Measurements from ENCODE around the gene PRL. TPM values are rescaled to one million over a fixed set of nuclear protein-coding genes. Genes with fewer than 3 reads are reported as not detected.
A peak's percentile ranks its signal among the peaks of the same experiment; 100 is the strongest.

PRL gene
- total and polyA plus RNA-seq, 9 donors = 0.07 to 1.6 (median 0.30) TPM; not detected in 1

GRCh38 chr6:22253955-22254655 is 42.7 kb downstream of the PRL start:
- Histone ChIP-seq H3K27ac (ENCODE audit: low read length) (no peak overlapping the region), H3K27me3 (ENCODE audit: control insufficient read depth, insufficient read depth, low read length) (no peaks in the 10 kb centered on the region), H3K36me3 (ENCODE audit: control insufficient read depth, insufficient read depth, low read length) (no peaks in the 10 kb centered on the region), H3K4me3 (ENCODE audit: low read length) (no peak overlapping the region), H3K9me3 (replicated peaks; ENCODE audit: control insufficient read depth, low read depth, low read length) (peaks cover 3% of the 10 kb centered on the region), H3K4me1 (ENCODE audit: control insufficient read depth, insufficient read depth, low read length) (peaks cover 2% of the 10 kb centered on the region)
- DNase-seq = no peak
- WGBS (ENCODE audit: insufficient coverage) = no CpG with 5 or more reads among the region's 1 CpG

- Histone ChIP-seq H3K27ac (ENCODE audit: low read length) (no peak overlapping the region), H3K36me3 (ENCODE audit: control insufficient read depth, insufficient read depth, low read length) (no peaks in the 10 kb centered on the region), H3K27me3 (ENCODE audit: control insufficient read depth, insufficient read depth, low read length) (no peaks in the 10 kb centered on the region), H3K9me3 (replicated peaks; ENCODE audit: control insufficient read depth, low read depth, low read length) (no peaks in the 10 kb centered on the region), H3K4me3 (ENCODE audit: low read length) (no peak overlapping the region), H3K4me1 (ENCODE audit: control insufficient read depth, insufficient read depth, low read length) (peaks cover 2% of the 10 kb centered on the region)
- WGBS (ENCODE audit: insufficient coverage) = no CpG with 5 or more reads among the region's 2 CpGs
- peak; percentile 35 for DNase-seq
Measured at GRCh38 chr6:22251348-22251747, 45.5 kb downstream of the PRL start.

GRCh38 chr6:22250486-22250885 is 46.4 kb downstream of the PRL start:
- Histone ChIP-seq H3K27me3 (ENCODE audit: control insufficient read depth, insufficient read depth, low read length) (no peaks in the 10 kb centered on the region), H3K36me3 (ENCODE audit: control insufficient read depth, insufficient read depth, low read length) (no peaks in the 10 kb centered on the region), H3K9me3 (replicated peaks; ENCODE audit: control insufficient read depth, low read depth, low read length) (no peaks in the 10 kb centered on the region), H3K27ac (ENCODE audit: low read length) (peak overlapping the region; percentile 49), H3K4me1 (ENCODE audit: control insufficient read depth, insufficient read depth, low read length) (peaks cover 2% of the 10 kb centered on the region), H3K4me3 (ENCODE audit: low read length) (no peak overlapping the region)
- peak; percentile 63 for DNase-seq
- 20% methylated on average over 1 of the region's 1 CpG for WGBS (ENCODE audit: insufficient coverage)

- Histone ChIP-seq H3K27ac (ENCODE audit: low read length) (peak overlapping the region; percentile 49), H3K4me3 (ENCODE audit: low read length) (no peak overlapping the region), H3K27me3 (ENCODE audit: control insufficient read depth, insufficient read depth, low read length) (no peaks in the 10 kb centered on the region), H3K36me3 (ENCODE audit: control insufficient read depth, insufficient read depth, low read length) (no peaks in the 10 kb centered on the region), H3K9me3 (replicated peaks; ENCODE audit: control insufficient read depth, low read depth, low read length) (no peaks in the 10 kb centered on the region), H3K4me1 (ENCODE audit: control insufficient read depth, insufficient read depth, low read length) (peaks cover 2% of the 10 kb centered on the region)
- peak; percentile 86 for DNase-seq
- no CpG with 5 or more reads among the region's 9 CpGs for WGBS (ENCODE audit: insufficient coverage)
Measured at GRCh38 chr6:22249711-22250350, 47.0 kb downstream of the PRL start.

GRCh38 chr6:22248513-22249308 is 48.1 kb downstream of the PRL start:
- 26% methylated on average over 3 of the region's 6 CpGs for WGBS (ENCODE audit: insufficient coverage)
- Histone ChIP-seq H3K27me3 (ENCODE audit: control insufficient read depth, insufficient read depth, low read length) (no peaks in the 10 kb centered on the region), H3K4me1 (ENCODE audit: control insufficient read depth, insufficient read depth, low read length) (peaks cover 2% of the 10 kb centered on the region), H3K36me3 (ENCODE audit: control insufficient read depth, insufficient read depth, low read length) (no peaks in the 10 kb centered on the region), H3K27ac (ENCODE audit: low read length) (peak overlapping the region; percentile 33), H3K4me3 (ENCODE audit: low read length) (no peak overlapping the region), H3K9me3 (replicated peaks; ENCODE audit: control insufficient read depth, low read depth, low read length) (no peaks in the 10 kb centered on the region)
- peak; percentile 75 for DNase-seq

- no peak overlapping the region for H3K27ac ChIP-seq (ENCODE audit: low read length)
- H3K4me1 ChIP-seq (ENCODE audit: control insufficient read depth, insufficient read depth, low read length) = peaks cover 2% of the 10 kb centered on the region
- H3K27me3 ChIP-seq (ENCODE audit: control insufficient read depth, insufficient read depth, low read length) = no peaks in the 10 kb centered on the region
- H3K36me3 ChIP-seq (ENCODE audit: control insufficient read depth, insufficient read depth, low read length) = no peaks in the 10 kb centered on the region
- H3K9me3 ChIP-seq (replicated peaks; ENCODE audit: control insufficient read depth, low read depth, low read length) = no peaks in the 10 kb centered on the region
- DNase-seq = no peak
- 73% methylated on average over 1 of the region's 4 CpGs for WGBS (ENCODE audit: insufficient coverage)
- H3K4me3 ChIP-seq (ENCODE audit: low read length) = no peak overlapping the region
Measured at GRCh38 chr6:22247916-22248482, 48.8 kb downstream of the PRL start.

GRCh38 chr6:22240025-22240424 is 56.8 kb downstream of the PRL start:
- no peak for DNase-seq
- Histone ChIP-seq H3K27me3 (ENCODE audit: control insufficient read depth, insufficient read depth, low read length) (no peaks in the 10 kb centered on the region), H3K4me1 (ENCODE audit: control insufficient read depth, insufficient read depth, low read length) (no peaks in the 10 kb centered on the region), H3K36me3 (ENCODE audit: control insufficient read depth, insufficient read depth, low read length) (no peaks in the 10 kb centered on the region), H3K27ac (ENCODE audit: low read length) (no peak overlapping the region), H3K4me3 (ENCODE audit: low read length) (no peak overlapping the region), H3K9me3 (replicated peaks; ENCODE audit: control insufficient read depth, low read depth, low read length) (no peaks in the 10 kb centered on the region)
- no CpG with 5 or more reads among the region's 1 CpG for WGBS (ENCODE audit: insufficient coverage)

GRCh38 chr6:22239261-22239921 is 57.4 kb downstream of the PRL start:
- Histone ChIP-seq H3K36me3 (ENCODE audit: control insufficient read depth, insufficient read depth, low read length) (no peaks in the 10 kb centered on the region), H3K4me1 (ENCODE audit: control insufficient read depth, insufficient read depth, low read length) (no peaks in the 10 kb centered on the region), H3K9me3 (replicated peaks; ENCODE audit: control insufficient read depth, low read depth, low read length) (no peaks in the 10 kb centered on the region), H3K4me3 (ENCODE audit: low read length) (no peak overlapping the region), H3K27ac (ENCODE audit: low read length) (no peak overlapping the region), H3K27me3 (ENCODE audit: control insufficient read depth, insufficient read depth, low read length) (no peaks in the 10 kb centered on the region)
- WGBS (ENCODE audit: insufficient coverage) = no CpG with 5 or more reads among the region's 4 CpGs
- no peak for DNase-seq

GRCh38 chr6:22238861-22239260 is 58.0 kb downstream of the PRL start:
- Histone ChIP-seq H3K27ac (ENCODE audit: low read length) (no peak overlapping the region), H3K4me1 (ENCODE audit: control insufficient read depth, insufficient read depth, low read length) (no peaks in the 10 kb centered on the region), H3K9me3 (replicated peaks; ENCODE audit: control insufficient read depth, low read depth, low read length) (no peaks in the 10 kb centered on the region), H3K27me3 (ENCODE audit: control insufficient read depth, insufficient read depth, low read length) (no peaks in the 10 kb centered on the region), H3K36me3 (ENCODE audit: control insufficient read depth, insufficient read depth, low read length) (no peaks in the 10 kb centered on the region), H3K4me3 (ENCODE audit: low read length) (no peak overlapping the region)
- WGBS (ENCODE audit: insufficient coverage) = no CpG with 5 or more reads among the region's 4 CpGs
- DNase-seq = peak; percentile 44
